HT-29 (cell line): Measurements from ENCODE around the gene MYL6B. TPM values are rescaled to one million over a fixed set of nuclear protein-coding genes. Genes with fewer than 3 reads are reported as not detected.

Experiments used
- total RNA-seq: library from RNA; depleted of rRNA; stranded (reverse); fragments of >200 nt; shearing (Covaris generic); gene quantifications from 2 replicates; pipeline ENCODE4 v1.2.3, GENCODE V29; 2014; rRNA removed

MYL6B gene
- total RNA-seq, 1 experiment from 2014 or later: 45.6 TPM

Other genes starting within 250 kb of the MYL6B start
- 50.5 and 52.1 TPM in 2 replicates for gene PYM1, start 224.7 kb upstream of the MYL6B start, total RNA-seq
- gene DGKA, start 221.4 kb upstream of the MYL6B start, total RNA-seq: 5.5 and 5.9 TPM in 2 replicates
- gene PMEL, start 186.5 kb upstream of the MYL6B start, total RNA-seq: 2.7 and 7.6 TPM in 2 replicates
- 46.8 and 49.4 TPM in 2 replicates for gene CDK2, start 185.8 kb upstream of the MYL6B start, total RNA-seq
- 32.1 and 35.0 TPM in 2 replicates for gene RAB5B, start 178.5 kb upstream of the MYL6B start, total RNA-seq
- gene SUOX, start 155.3 kb upstream of the MYL6B start, total RNA-seq: 18.1 and 21.8 TPM in 2 replicates
- gene IKZF4, start 131.5 kb upstream of the MYL6B start, total RNA-seq: 1.1 and 1.9 TPM in 2 replicates
- gene RPS26, start 110.7 kb upstream of the MYL6B start, total RNA-seq: 171 and 219 TPM in 2 replicates
- 136 and 141 TPM in 2 replicates for gene ERBB3, start 72.4 kb upstream of the MYL6B start, total RNA-seq
- 247 and 323 TPM in 2 replicates for gene PA2G4, start 48.0 kb upstream of the MYL6B start, total RNA-seq
- 3,623 and 3,873 TPM in 2 replicates for gene RPL41, start 36.0 kb upstream of the MYL6B start, total RNA-seq
- 3.9 and 4.1 TPM in 2 replicates for gene ZC3H10, start 34.3 kb upstream of the MYL6B start, total RNA-seq
- 81.1 and 103 TPM in 2 replicates for gene ESYT1, start 24.3 kb upstream of the MYL6B start, total RNA-seq
- gene MYL6, start 5.8 kb downstream of the MYL6B start, total RNA-seq: 918 and 956 TPM in 2 replicates
- 15.5 and 20.2 TPM in 2 replicates for gene SMARCC2, start 36.9 kb downstream of the MYL6B start, total RNA-seq
- gene RNF41, start 69.3 kb downstream of the MYL6B start, total RNA-seq: 94.3 and 103 TPM in 2 replicates
- gene NABP2, start 71.8 kb downstream of the MYL6B start, total RNA-seq: 57.1 and 69.9 TPM in 2 replicates
- gene SLC39A5, start 77.5 kb downstream of the MYL6B start, total RNA-seq: 8.6 and 10.7 TPM in 2 replicates
- 8.1 and 13.4 TPM in 2 replicates for gene ANKRD52, start 105.8 kb downstream of the MYL6B start, total RNA-seq
- gene COQ10A, start 114.4 kb downstream of the MYL6B start, total RNA-seq: 8.6 and 20.8 TPM in 2 replicates
- gene CS, start 147.7 kb downstream of the MYL6B start, total RNA-seq: 139 and 154 TPM in 2 replicates
- gene CNPY2, start 163.4 kb downstream of the MYL6B start, total RNA-seq: 129 and 152 TPM in 2 replicates
- 28.8 and 30.9 TPM in 2 replicates for gene PAN2, start 181.4 kb downstream of the MYL6B start, total RNA-seq
- 0.08 and 0.36 TPM in 2 replicates for gene IL23A, start 186.3 kb downstream of the MYL6B start, total RNA-seq
- 23.4 and 30.6 TPM in 2 replicates for gene STAT2, start 207.5 kb downstream of the MYL6B start, total RNA-seq
- not detected in 2 replicates for gene APOF, start 210.3 kb downstream of the MYL6B start, total RNA-seq